ENCODE measurements around the gene NCAM1.

NCAM1 gene

GRCh38 chr11:113213549-113213948, 252.3 kb downstream of the NCAM1 start:
- no peak for DNase-seq

GRCh38 chr11:113222241-113222640, 261.0 kb downstream of the NCAM1 start:
- DNase-seq: no peak

DNA sequence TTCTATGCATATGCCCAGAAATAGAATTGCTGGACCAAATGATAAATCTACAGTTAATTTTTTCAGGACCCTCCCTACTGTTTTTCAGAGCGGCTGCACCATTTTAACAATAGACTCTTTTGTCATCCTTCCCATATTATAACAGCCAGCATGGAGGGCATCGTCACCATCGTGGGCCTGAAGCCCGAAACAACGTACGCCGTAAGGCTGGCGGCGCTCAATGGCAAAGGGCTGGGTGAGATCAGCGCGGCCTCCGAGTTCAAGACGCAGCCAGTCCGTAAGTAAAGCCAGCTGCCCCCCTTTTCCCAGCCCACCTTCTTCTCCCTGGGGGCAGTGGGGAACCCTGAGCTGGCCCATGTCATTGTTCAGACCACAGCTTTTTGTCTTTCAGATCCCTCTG, 273.7 kb downstream of the NCAM1 start:
- DNase-seq: no peak

DNA sequence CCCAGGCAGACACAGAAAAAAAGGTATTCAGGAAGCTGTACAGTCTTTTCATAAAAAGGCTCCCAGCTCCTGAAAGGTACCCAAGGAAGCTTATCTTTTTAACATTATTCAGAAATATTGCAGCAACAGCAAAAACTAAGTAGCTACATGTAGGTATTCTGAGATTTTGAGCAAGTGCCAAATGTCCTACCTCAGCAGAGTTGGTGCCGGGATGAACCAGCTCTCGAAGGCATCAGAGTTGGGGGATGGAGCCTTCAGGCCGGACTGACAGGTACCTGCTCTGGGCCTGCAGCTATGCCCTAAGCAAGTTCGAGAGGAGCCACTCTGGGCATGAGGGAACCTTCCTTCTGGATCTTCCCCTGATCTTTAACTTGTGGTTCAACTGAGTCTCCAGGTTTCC, 276.0 kb downstream of the NCAM1 start:
- no peak for DNase-seq

DNA sequence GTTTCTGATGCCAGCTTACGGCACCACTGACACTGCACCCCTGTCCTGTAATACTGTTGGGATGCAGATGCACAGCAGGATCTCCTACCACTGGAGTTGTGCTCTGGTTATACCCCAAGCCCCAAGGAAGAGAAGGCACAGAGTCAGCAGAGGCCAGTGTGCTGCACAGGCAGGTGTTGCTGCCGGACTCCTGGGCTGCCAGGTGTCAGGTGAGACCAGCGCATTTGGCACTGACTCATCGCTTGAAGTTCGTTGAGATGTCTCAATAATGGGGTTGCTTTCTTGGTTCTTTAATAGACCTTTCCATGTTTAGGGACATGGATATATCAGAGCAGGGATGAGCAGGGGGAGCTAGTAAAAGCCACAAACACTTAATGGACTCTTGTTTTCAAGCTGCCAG, 277.5 kb downstream of the NCAM1 start:
- DNase-seq: no peak

DNA sequence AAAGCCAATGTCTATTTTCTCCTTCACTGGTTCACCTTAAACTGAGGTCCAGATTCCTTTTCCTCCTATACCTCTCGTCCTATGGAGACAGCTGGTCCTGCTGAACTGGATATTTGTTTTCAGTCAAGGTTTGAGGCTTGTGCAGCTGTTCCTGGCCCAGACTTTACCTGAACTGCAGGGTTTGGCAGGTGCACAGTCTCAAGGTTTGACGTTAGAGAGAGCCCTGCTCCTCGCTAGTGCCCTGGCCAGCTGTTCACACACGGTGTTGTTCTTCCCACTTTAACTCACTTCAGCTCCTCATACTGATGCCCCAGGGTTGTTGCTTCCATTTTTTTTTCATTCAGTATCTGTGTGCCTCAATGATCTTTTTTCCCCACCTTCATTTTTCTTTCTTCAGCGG, 279.2 kb downstream of the NCAM1 start:
- DNase-seq: no peak

- DNase-seq: no peak
Observed at GRCh38 chr11:113240790-113241635, 279.8 kb downstream of the NCAM1 start.

DNA sequence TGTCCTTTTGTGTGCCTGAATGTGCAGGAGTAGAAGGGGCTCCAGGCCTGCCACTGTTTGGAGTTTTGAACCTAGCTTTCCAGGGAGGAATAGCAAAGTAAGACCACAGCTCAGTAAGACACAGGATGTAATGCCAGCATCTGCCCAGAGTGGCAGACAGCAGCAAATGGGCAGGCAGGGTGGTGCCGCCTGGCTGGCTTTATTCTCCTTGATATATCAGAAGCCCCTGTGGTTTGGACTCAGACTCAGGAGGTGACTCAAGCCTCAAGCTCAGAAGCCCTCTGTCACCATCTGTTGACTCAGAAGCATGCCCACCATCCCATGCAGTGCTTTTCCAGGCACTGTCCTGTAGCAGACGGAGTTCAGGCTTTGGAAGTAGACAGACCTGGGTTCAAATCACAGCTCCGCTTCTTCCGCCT, 280.4 kb downstream of the NCAM1 start:
- no peak for DNase-seq

- no peak for DNase-seq
Observed at GRCh38 chr11:113242060-113242459, 280.8 kb downstream of the NCAM1 start.

DNA sequence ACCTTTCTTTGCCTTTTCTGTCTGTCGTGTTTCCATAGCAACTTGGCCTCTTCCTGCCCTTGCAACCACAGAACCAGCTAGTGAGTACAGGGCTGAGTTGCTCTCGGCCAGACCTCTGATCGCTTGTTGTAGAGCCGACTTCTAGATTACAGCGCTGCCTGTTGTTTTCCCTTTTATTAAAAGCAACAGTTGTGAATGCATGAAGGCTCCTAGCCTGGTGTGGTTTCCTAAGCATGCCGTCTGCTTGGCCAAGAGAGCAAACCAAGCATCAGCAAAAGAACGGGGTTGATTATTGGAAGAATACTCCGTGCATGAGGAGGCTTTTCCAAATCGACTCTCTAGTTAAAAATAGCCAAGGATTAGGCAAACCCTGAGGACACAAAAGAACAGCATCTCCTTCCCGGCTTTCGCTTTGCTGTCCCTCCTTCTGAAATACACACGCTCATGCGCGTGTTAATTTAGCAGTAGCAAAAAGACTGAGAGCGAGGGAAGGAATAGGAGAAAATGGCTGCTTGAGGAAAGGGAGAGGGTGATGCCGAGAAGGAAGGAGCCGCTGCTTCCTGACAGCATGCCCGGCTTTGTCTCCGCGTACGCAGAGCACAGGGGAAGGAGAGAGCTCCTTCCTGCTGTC, 281.7 kb downstream of the NCAM1 start:
- DNase-seq: peak; percentile 3

GRCh38 chr11:113243696-113244095, 282.5 kb downstream of the NCAM1 start:
- no peak for DNase-seq

DNA sequence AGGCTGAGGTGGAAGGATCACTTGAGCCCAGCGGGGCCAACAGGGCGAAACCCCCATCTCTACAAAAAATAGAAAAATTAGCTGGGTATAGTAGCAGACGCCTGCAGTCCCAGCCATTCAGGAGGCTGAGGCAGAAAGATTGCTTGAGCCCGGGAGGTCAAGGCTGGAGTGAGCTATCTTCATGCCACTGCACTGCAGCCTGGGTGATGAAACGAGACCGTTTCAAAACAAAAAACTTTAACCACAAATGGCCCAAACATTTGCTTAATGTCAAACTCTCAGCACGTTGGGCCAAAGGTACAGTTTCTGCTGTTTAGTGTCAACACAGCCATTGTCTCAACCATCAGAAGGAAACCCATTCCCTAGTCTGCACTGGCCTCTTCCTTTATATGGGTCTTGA, 284.0 kb downstream of the NCAM1 start:
- DNase-seq: no peak

DNA sequence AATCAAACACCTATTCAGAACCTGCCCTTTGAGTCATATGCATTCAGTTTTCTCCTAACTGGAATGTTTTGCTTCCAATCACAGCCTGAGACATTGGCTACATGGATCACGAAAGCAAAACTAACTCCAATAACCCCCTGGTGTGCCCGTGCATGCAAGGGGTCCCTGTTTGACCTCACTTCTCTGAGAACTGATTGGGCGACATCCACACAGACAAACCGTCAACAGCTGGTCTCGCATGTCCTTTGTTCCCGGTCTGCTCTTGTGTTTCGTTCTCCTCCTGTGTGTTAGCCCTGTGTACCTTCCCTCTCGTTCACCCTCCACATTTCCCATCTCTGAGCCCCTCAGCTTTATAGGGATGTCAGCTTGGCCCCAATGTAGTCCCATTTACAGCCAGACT, 286.0 kb downstream of the NCAM1 start:
- DNase-seq: no peak

DNA sequence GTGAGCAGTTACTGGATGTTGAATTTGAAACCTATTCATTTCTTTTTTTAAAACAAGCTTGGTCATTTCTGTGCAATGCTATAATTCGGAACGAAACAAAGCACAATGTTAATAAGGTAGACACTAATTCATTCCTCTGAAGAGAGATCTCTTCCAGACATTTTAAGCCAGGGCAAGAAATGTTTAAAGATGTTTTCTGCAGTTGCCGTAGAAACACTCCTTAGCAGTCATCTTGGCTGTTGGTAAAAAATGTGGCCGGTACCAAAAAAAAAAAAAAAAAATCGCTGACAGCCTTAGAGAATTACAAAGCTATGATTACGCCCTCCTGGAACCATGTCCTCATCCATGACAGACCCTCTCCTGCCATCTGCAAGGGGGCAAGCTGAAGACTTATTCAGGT, 286.7 kb downstream of the NCAM1 start:
- DNase-seq: no peak

DNA sequence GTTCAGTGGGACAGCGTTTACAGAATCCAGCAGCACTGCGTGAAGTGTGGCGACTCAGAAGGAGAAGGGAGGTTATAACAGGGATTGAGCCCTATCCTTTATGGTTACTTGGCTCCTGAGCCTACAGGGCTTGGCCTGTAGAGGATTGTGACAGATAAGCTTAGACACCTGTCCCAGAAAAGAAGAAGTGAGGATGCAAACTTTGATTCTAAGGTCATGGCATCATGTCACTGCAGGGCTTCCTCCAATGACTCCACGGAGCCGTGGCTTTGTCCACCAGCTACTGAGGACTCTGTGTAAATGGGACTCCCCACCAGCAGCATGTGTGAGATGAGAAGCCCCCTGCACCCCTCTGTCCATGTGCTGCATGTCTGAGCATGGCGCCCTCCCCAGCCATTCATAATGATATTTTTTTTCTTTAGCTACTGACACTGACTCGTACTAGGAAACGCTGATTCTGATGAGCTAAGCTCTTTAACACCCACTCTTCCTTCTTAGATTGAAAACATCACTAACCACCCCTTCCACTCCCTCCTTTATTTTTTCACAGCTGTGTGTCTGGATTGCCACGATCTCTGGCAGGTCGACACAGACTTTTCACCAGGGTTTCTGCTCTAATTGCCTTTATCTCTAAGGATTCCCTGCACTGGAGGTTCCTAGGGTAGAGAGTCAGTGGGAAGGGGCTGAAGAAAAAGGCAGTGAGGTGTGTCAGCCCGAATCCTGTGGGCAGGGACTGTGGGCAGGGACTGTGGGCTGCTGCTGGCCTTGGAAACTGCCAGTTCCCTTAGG, 287.7 kb downstream of the NCAM1 start:
- DNase-seq: no peak

GRCh38 chr11:113249491-113249763, 288.2 kb downstream of the NCAM1 start:
- no peak for DNase-seq

- DNase-seq: no peak
Observed at GRCh38 chr11:113249786-113250185, 288.6 kb downstream of the NCAM1 start.

DNA sequence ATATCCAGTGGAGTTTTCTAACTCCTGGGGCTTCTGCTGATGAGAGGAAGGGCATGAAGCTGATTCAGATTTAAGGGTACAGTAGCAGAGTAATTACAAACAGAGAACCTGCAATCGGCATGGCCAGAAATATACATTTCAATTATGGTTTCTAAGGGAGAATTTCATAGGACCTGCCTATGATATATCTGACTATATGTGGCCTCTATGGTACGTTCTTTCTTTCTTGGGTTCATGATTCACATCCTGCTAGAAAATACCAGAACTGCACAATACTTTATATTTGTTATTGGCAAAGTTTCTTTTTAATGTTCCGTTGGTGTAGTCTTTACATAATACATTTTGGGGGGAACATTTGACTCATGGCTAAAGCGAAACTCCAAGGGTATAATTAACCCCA, 290.1 kb downstream of the NCAM1 start:
- no peak for DNase-seq

GRCh38 chr11:113253406-113253805, 292.2 kb downstream of the NCAM1 start:
- no peak for DNase-seq

GRCh38 chr11:113255096-113255495, 293.9 kb downstream of the NCAM1 start:
- no peak for DNase-seq

GRCh38 chr11:113255741-113256140, 294.5 kb downstream of the NCAM1 start:
- no peak for DNase-seq

DNA sequence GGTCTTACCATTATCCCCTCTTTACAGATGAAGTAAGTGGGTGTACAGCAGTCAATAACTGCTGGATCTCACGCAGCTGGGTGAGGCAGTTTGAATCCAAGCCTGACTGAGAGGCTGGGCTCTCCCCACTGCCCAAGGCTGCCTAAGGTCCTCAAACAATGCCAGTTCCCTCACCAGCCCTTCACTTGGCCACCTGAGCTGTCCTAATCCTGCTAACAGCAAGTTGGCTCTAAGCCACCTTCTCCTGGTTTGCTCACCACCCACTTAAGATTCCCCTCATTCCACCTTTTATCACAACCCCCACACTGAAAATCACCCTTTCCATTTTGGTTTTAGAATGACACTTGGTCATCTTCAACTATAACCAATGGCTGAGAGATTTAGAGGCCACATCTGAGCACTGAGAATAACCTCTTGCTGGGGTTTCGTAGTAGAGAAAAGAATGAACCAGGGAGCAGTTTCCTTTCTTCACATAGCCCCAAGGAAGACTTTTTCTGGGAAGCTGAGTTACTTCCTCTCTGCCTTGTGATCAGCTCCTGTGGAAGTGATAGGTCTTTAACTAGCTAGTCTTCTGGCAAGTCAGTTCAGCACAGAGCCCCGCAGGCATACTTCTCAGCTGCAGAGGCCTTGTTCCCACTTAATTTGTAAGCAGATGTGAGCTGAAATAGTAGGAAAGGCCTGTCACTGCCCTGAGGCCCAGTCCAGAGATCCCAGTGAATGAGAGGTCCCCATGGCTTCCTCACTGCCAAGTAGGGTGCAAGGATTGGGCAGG, 295.4 kb downstream of the NCAM1 start:
- DNase-seq: no peak

GRCh38 chr11:113260096-113260425, 298.8 kb downstream of the NCAM1 start:
- no peak for DNase-seq
